Fibroblast of lung (primary cell): Measurements from ENCODE around the gene PRKAR1B. TPM values are rescaled to one million over a fixed set of nuclear protein-coding genes. Genes with fewer than 3 reads are reported as not detected.

Experiments
- DNase-seq, 2 donors: peaks; one replicate each; pipeline versions ENCODE4 v3.0.0 to v3.0.0-alpha.2; 2010; ENCODE audit warnings: low read depth in 2 of 2
- H2AFZ ChIP-seq: 2 replicates; pipeline ENCODE4 v1.5.1; 2012; ENCODE audit warnings: low read length, control low read depth, inconsistent platforms
- H3K27ac ChIP-seq: 2 replicates; pipeline ENCODE4 v1.5.1; 2011; ENCODE audit warnings: low read length, control low read depth; ENCODE audit not compliant: insufficient read depth
- H3K27me3 ChIP-seq: 2 replicates; pipeline ENCODE4 v1.5.1; 2011; ENCODE audit warnings: mild to moderate bottlenecking, low read length; ENCODE audit not compliant: control insufficient read depth, insufficient read depth
- H3K36me3 ChIP-seq: 2 replicates; pipeline ENCODE4 v1.5.1; 2011; ENCODE audit warnings: low read length; ENCODE audit not compliant: control insufficient read depth, insufficient read depth
- H3K4me1 ChIP-seq: 2 replicates; pipeline ENCODE4 v1.5.1; 2011; ENCODE audit warnings: low read length; ENCODE audit not compliant: control insufficient read depth, insufficient read depth; ENCODE audit errors: extremely low read depth
- H3K4me2 ChIP-seq: 2 replicates; pipeline ENCODE4 v1.5.1; 2011; ENCODE audit warnings: low read length, control low read depth; ENCODE audit not compliant: insufficient read depth; ENCODE audit errors: extremely low read depth
- H3K4me3 ChIP-seq, 4 experiments: fragments of 200-600 bp in 1 of 4; sonication (generic) in 1 of 4; replicated peaks in 1 of 4; 2 replicates each; pipeline ENCODE4 v1.5.1; 2011 to 2016; ENCODE audit warnings: low read length in 4 of 4, low read depth in 3 of 4, mild to moderate bottlenecking in 3 of 4, control low read depth in 2 of 4, inconsistent platforms in 1 of 4, mixed read lengths in 1 of 4; ENCODE audit not compliant: insufficient read depth in 1 of 4; ENCODE audit errors: control extremely low read depth in 1 of 4
- H3K79me2 ChIP-seq: 2 replicates; pipeline ENCODE4 v1.5.1; 2012; ENCODE audit warnings: mild to moderate bottlenecking, low read length, inconsistent platforms; ENCODE audit not compliant: control insufficient read depth, insufficient read depth
- H3K9ac ChIP-seq: 2 replicates; pipeline ENCODE4 v1.5.1; 2011; ENCODE audit warnings: mild to moderate bottlenecking, low read length, control low read depth; ENCODE audit not compliant: insufficient read depth
- H3K9me3 ChIP-seq: 2 replicates; pipeline ENCODE4 v1.5.1; 2012; ENCODE audit warnings: low read depth, low read length; ENCODE audit not compliant: control insufficient read depth, insufficient read depth
- H4K20me1 ChIP-seq: 2 replicates; pipeline ENCODE4 v1.5.1; 2011; ENCODE audit warnings: low read length; ENCODE audit not compliant: control insufficient read depth, insufficient read depth; ENCODE audit errors: extremely low read depth
- EZH2 ChIP-seq: IDR thresholded peaks from 2 replicates; pipeline ENCODE4 v1.5.1; 2012; ENCODE audit warnings: low read length, control low read depth, mild to moderate bottlenecking; ENCODE audit errors: missing control alignments
- polyA plus RNA-seq, 2 donors: library from polyadenylated mRNA; depleted of rRNA in 1 of 2; stranded (reverse) in 1 of 2; unstranded in 1 of 2; fragments of >200 nt; gene quantifications; 2 replicates each; pipeline ENCODE4 v1.2.1, GENCODE V29; 2011 to 2012; ENCODE audit warnings: missing spikeins in 1 of 2
- total RNA-seq: library from RNA; depleted of rRNA; stranded (reverse); fragments of >200 nt; gene quantifications from 2 replicates; pipeline ENCODE4 v1.2.1, GENCODE V29; 2014
- TF ChIP-seq, protein P1 (sequence below), 2 donors: IDR thresholded peaks in 1 of 2; conservative IDR thresholded peaks in 1 of 2; 1 replicate in 1 of 2; 2 replicates in 1 of 2; pipeline ENCODE4 v1.5.1; 2011 to 2012; ENCODE audit warnings: low read length in 2 of 2, control low read depth in 1 of 2, inconsistent platforms in 1 of 2, low read depth in 1 of 2, mild to moderate bottlenecking in 1 of 2

The PRKAR1B gene
- total and polyA plus RNA-seq, 2 donors (not counting 1 experiment from before 2014, with no cell fraction given) = 12.7 to 14.5 TPM

DNA sequence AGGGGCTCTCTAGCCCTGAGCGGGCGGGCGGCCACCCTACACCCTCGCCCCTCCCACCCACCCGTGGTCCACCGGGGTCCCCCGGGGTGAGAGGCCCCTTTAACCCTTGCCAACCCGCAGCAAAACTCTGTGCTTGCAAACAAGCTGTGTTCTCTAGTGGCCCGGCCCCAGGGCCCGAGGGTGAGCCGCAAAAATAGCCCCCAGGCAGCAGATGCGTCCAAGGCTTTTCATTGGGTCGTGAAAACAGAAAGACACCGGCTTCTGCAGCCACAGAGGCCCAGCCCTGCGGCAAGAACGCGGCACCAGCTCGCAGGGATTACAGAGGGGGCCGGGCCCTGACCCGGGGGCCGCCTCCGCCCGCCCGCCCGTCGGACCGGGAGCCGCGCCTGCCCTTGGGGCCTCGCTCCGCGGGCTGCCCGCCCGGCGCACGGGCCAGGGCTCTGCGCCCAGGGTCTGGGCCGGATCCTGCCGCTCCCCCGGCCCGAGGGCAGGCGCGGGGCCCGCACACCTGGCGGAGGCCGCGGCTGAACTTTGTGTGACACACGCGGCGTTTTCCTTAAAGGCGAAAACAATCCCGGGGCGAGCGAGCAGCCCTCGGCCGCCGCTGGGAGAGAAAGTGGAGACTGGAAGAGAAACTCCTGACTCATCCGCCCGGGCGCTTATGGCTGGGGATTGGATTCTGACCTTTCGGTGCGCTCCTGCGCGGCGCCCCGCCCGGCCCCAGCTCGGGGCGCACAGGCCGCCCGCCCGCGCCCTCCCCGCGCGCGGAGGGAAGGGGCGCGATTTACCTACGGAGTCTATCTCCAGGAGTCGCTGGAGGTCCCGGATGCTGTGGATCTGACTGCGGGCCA lies 210.2 kb downstream of the PRKAR1B start:
- DNase-seq = peak; percentile 76 to 84
- peak overlapping the region; percentile 23 for H3K27ac ChIP-seq
- H2AFZ ChIP-seq = no peak overlapping the region
- H3K4me1 ChIP-seq = peaks cover 18% of the 10 kb centered on the region
- peak overlapping the region; percentile 69 for H3K9ac ChIP-seq
- TF ChIP-seq, protein P1, sequence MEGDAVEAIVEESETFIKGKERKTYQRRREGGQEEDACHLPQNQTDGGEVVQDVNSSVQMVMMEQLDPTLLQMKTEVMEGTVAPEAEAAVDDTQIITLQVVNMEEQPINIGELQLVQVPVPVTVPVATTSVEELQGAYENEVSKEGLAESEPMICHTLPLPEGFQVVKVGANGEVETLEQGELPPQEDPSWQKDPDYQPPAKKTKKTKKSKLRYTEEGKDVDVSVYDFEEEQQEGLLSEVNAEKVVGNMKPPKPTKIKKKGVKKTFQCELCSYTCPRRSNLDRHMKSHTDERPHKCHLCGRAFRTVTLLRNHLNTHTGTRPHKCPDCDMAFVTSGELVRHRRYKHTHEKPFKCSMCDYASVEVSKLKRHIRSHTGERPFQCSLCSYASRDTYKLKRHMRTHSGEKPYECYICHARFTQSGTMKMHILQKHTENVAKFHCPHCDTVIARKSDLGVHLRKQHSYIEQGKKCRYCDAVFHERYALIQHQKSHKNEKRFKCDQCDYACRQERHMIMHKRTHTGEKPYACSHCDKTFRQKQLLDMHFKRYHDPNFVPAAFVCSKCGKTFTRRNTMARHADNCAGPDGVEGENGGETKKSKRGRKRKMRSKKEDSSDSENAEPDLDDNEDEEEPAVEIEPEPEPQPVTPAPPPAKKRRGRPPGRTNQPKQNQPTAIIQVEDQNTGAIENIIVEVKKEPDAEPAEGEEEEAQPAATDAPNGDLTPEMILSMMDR (conservative IDR thresholded peaks at IDR 0.05 in 1 of 2, IDR thresholded peaks at IDR 0.05 in 1 of 2; ENCODE audit: low read depth in 1 of 2, low read length in 2 of 2) = no peak
- TF ChIP-seq EZH2 = no peak
- peaks cover 12% of the 10 kb centered on the region for H3K27me3 ChIP-seq
- no peaks in the 10 kb centered on the region for H3K9me3 ChIP-seq
- peaks cover 4% of the 10 kb centered on the region for H3K36me3 ChIP-seq
- H4K20me1 ChIP-seq = no peaks in the 10 kb centered on the region
- H3K79me2 ChIP-seq = peaks cover 15% of the 10 kb centered on the region
- peak overlapping the region; percentile 68 for H3K4me2 ChIP-seq
- H3K4me3 ChIP-seq = peak overlapping the region; percentile 10 to 68 (median 24)

DNA sequence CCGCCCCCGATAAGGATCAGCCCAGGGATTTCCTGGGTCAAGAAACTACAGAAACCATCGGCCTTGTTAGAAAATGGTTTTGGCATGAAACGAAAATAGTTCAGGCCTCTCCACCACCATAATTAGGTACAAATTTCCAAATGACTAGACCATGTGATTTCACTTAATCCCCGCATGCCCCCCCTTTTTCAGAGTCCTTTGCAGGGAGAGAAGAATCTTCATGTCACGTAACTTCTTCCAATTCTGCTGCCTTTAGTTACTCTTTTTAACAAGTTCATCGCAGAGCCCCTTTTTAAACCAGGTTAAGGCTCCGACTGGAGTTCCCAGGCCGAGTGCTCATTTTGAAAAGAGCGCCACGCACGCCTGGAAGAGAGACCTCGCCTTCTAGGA lies 210.9 kb downstream of the PRKAR1B start:
- H3K27ac ChIP-seq = no peak overlapping the region
- H3K27me3 ChIP-seq = peaks cover 8% of the 10 kb centered on the region
- H3K4me2 ChIP-seq = peak overlapping the region; percentile 44
- H4K20me1 ChIP-seq = no peaks in the 10 kb centered on the region
- peak overlapping the region in 1 of 4 experiments; percentile 68 for H3K4me3 ChIP-seq
- no peak overlapping the region for H3K9ac ChIP-seq
- H3K36me3 ChIP-seq = peaks cover 4% of the 10 kb centered on the region
- no peak for TF ChIP-seq EZH2
- TF ChIP-seq, protein P1 (conservative IDR thresholded peaks at IDR 0.05 in 1 of 2, IDR thresholded peaks at IDR 0.05 in 1 of 2; ENCODE audit: low read depth in 1 of 2, low read length in 2 of 2) = no peak
- peaks cover 15% of the 10 kb centered on the region for H3K79me2 ChIP-seq
- DNase-seq = no peak
- no peak overlapping the region for H2AFZ ChIP-seq
- H3K4me1 ChIP-seq = peaks cover 18% of the 10 kb centered on the region
- H3K9me3 ChIP-seq = no peaks in the 10 kb centered on the region

DNA sequence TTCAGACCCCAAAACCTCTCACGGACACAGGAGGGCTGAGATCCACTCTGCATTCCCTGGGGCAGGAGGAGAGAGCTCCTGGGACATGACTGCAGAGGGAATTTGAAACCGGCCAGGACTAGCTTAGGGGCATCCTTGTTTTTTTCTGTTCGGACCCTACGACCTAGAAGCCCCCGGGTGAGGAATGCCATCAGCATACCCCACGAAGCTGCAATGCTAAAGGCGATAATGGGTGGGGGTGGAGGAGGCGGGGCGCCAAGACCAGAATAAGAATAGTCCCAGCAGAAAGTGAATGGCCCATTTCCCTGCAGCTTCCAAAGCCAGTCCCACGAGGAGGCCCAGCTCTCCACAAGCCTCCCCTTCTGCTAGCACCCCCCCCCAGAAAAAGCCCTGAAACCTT lies 211.5 kb downstream of the PRKAR1B start:
- Histone ChIP-seq H4K20me1 (no peaks in the 10 kb centered on the region), H3K9ac (no peak overlapping the region), H3K36me3 (peaks cover 4% of the 10 kb centered on the region), H3K79me2 (peaks cover 15% of the 10 kb centered on the region), H3K9me3 (no peaks in the 10 kb centered on the region), H2AFZ (no peak overlapping the region), H3K27ac (no peak overlapping the region), H3K4me2 (no peak overlapping the region), H3K4me1 (peaks cover 18% of the 10 kb centered on the region), H3K27me3 (peaks cover 3% of the 10 kb centered on the region), H3K4me3 (no peak overlapping the region)
- no peak for TF ChIP-seq EZH2
- TF ChIP-seq, protein P1 (conservative IDR thresholded peaks at IDR 0.05 in 1 of 2, IDR thresholded peaks at IDR 0.05 in 1 of 2; ENCODE audit: low read depth in 1 of 2, low read length in 2 of 2) = no peak
- DNase-seq = no peak
